ENCODE measurements around the gene CNDP2. TPM values are rescaled to one million over a fixed set of nuclear protein-coding genes. Genes with fewer than 3 reads are reported as not detected.
A peak's percentile ranks its signal among the peaks of the same experiment; 100 is the strongest.

Gene CNDP2
- total RNA-seq, 1 donor from 2014 or later, result 67.4 TPM

DNA sequence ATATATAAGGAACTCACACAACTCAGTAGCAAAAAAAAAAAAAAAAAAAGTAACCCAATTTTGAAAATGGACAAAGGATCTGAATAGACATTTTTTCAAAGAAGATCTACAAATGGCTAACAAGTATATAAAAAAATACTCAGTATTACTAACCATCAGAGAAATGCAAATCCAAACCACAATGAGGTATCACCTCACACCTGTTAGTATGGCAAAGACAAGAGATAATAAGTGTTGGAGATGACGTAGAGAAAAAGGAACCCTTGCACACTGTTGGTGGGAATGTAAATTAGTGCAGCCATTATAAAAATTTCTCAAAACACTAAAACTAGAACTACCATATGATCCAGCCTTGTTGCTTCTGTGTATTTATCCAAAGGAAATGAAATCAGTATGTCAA, 32.3 kb downstream of the CNDP2 start:
- TF ChIP-seq, protein P1, sequence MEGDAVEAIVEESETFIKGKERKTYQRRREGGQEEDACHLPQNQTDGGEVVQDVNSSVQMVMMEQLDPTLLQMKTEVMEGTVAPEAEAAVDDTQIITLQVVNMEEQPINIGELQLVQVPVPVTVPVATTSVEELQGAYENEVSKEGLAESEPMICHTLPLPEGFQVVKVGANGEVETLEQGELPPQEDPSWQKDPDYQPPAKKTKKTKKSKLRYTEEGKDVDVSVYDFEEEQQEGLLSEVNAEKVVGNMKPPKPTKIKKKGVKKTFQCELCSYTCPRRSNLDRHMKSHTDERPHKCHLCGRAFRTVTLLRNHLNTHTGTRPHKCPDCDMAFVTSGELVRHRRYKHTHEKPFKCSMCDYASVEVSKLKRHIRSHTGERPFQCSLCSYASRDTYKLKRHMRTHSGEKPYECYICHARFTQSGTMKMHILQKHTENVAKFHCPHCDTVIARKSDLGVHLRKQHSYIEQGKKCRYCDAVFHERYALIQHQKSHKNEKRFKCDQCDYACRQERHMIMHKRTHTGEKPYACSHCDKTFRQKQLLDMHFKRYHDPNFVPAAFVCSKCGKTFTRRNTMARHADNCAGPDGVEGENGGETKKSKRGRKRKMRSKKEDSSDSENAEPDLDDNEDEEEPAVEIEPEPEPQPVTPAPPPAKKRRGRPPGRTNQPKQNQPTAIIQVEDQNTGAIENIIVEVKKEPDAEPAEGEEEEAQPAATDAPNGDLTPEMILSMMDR (IDR thresholded peaks at IDR 0.05; ENCODE audit: insufficient read depth, low read length, severe bottlenecking), result no peak
- no peak for DNase-seq (ENCODE audit: low read depth)
- FAIRE-seq, result no peak
- Histone ChIP-seq H3K36me3 (ENCODE audit: control insufficient read depth, insufficient read depth, low read length) (no peaks in the 10 kb centered on the region), H3K4me3 (ENCODE audit: low read depth, low read length) (no peak overlapping the region), H3K27me3 (ENCODE audit: control insufficient read depth, insufficient read depth, low read length) (no peaks in the 10 kb centered on the region)

DNA sequence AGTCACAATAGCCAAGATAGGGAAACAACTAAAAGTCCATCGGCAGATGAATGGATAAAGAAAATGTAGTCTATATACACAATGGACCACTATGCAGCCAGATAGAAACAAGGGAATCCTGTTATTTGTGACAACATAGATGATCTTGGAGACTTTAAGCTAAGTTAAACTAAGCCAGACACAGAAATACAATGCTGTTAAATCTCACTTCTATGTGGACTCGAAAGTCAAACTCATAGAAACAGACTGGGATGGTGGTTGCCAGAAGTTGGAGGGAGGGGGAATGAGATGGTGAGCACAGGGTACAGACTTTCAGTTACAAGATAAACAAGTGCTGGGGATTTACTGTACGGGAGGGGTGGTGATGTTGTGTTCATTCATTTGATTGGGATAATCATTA, 32.8 kb downstream of the CNDP2 start:
- H3K36me3 ChIP-seq (ENCODE audit: control insufficient read depth, insufficient read depth, low read length), result no peaks in the 10 kb centered on the region
- TF ChIP-seq, protein P1 (IDR thresholded peaks at IDR 0.05; ENCODE audit: insufficient read depth, low read length, severe bottlenecking), result no peak
- DNase-seq (ENCODE audit: low read depth) (no peak), FAIRE-seq (no peak)
- no peak overlapping the region for H3K4me3 ChIP-seq (ENCODE audit: low read depth, low read length)
- no peaks in the 10 kb centered on the region for H3K27me3 ChIP-seq (ENCODE audit: control insufficient read depth, insufficient read depth, low read length)

GRCh38 chr18:74529378-74529777, 33.2 kb downstream of the CNDP2 start:
- FAIRE-seq (no peak), DNase-seq (ENCODE audit: low read depth) (no peak)
- Histone ChIP-seq H3K36me3 (ENCODE audit: control insufficient read depth, insufficient read depth, low read length) (no peaks in the 10 kb centered on the region), H3K27me3 (ENCODE audit: control insufficient read depth, insufficient read depth, low read length) (no peaks in the 10 kb centered on the region), H3K4me3 (ENCODE audit: low read depth, low read length) (no peak overlapping the region)
- TF ChIP-seq, protein P1 (IDR thresholded peaks at IDR 0.05; ENCODE audit: insufficient read depth, low read length, severe bottlenecking), result no peak

- no peak for FAIRE-seq
- H3K27me3 ChIP-seq (ENCODE audit: control insufficient read depth, insufficient read depth, low read length), result no peaks in the 10 kb centered on the region
- TF ChIP-seq, protein P1 (IDR thresholded peaks at IDR 0.05; ENCODE audit: insufficient read depth, low read length, severe bottlenecking), result no peak
- no peak for DNase-seq (ENCODE audit: low read depth)
- H3K4me3 ChIP-seq (ENCODE audit: low read depth, low read length), result no peak overlapping the region
- H3K36me3 ChIP-seq (ENCODE audit: control insufficient read depth, insufficient read depth, low read length), result no peaks in the 10 kb centered on the region
Observed at GRCh38 chr18:74529811-74530583, 33.8 kb downstream of the CNDP2 start.

DNA sequence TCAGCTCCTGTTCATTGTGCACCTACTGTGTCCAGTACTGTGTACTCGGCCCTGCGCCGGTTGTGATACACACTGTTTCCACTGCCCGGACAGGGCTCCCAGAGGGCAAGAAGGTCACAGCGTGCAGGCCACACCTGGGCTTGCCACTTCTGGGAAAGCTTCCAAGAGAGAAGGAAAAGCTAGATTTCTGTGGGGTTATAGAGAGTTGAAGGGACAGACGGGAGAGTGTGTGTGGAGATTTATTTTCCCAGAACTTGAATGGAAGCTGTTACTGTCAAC, 34.4 kb downstream of the CNDP2 start:
- H3K36me3 ChIP-seq (ENCODE audit: control insufficient read depth, insufficient read depth, low read length), result no peaks in the 10 kb centered on the region
- FAIRE-seq, result no peak
- no peak for DNase-seq (ENCODE audit: low read depth)
- no peak overlapping the region for H3K4me3 ChIP-seq (ENCODE audit: low read depth, low read length)
- no peaks in the 10 kb centered on the region for H3K27me3 ChIP-seq (ENCODE audit: control insufficient read depth, insufficient read depth, low read length)
- TF ChIP-seq, protein P1 (IDR thresholded peaks at IDR 0.05; ENCODE audit: insufficient read depth, low read length, severe bottlenecking), result no peak

DNA sequence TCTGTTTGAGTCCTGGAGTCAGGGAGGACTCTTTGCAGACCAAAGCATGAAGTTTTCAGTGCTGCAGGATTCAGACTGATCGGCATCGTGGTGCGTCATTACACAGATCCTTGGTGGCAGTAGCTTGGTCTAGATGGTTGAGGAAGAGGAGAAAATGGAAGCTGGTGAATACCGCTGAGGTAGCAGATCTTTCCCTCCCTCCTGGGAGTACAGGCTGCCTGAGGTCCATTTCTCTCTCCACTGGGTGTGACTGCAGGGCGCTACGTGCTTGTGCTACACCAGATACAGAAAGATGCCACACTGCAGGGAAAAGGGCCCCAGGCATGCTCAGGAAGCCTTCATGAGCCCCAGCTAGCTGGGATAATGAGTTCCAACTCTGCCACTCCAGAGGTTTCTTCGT, 34.9 kb downstream of the CNDP2 start:
- no peak for DNase-seq (ENCODE audit: low read depth)
- peak; percentile 18 for FAIRE-seq
- H3K36me3 ChIP-seq (ENCODE audit: control insufficient read depth, insufficient read depth, low read length), result no peaks in the 10 kb centered on the region
- TF ChIP-seq, protein P1 (IDR thresholded peaks at IDR 0.05; ENCODE audit: insufficient read depth, low read length, severe bottlenecking), result no peak
- no peak overlapping the region for H3K4me3 ChIP-seq (ENCODE audit: low read depth, low read length)
- H3K27me3 ChIP-seq (ENCODE audit: control insufficient read depth, insufficient read depth, low read length), result no peaks in the 10 kb centered on the region
